Neural cell (in vitro differentiated cells): ENCODE data around the gene CAMK1D. TPM values are rescaled to one million over a fixed set of nuclear protein-coding genes. Genes with fewer than 3 reads are reported as not detected.

ENCODE experiments used
- H2AFZ ChIP-seq: fragments of 200-600, 300-800 bp; sonication (generic), shearing (Covaris generic); 2 replicates; pipeline ENCODE4 v1.6.0; 2014; ENCODE audit warnings: low read depth, mild to moderate bottlenecking, antibody characterized with exemption, low read length, moderate library complexity
- H3F3A ChIP-seq: fragments of 200-600 bp; shearing (Covaris generic); 2 replicates; pipeline ENCODE4 v1.6.1; 2016; ENCODE audit warnings: mild to moderate bottlenecking, moderate library complexity, mixed read lengths, antibody characterized with exemption, low read length; ENCODE audit not compliant: insufficient read depth, poor library complexity, severe bottlenecking
- H3K27ac ChIP-seq: fragments of 200-600, 300-800 bp; sonication (generic), shearing (Covaris generic); 2 replicates; pipeline ENCODE4 v1.5.1; 2014; ENCODE audit warnings: mild to moderate bottlenecking, low read length, moderate library complexity
- H3K27me3 ChIP-seq: fragments of 300-800, 200-600 bp; sonication (generic), shearing (Covaris generic); 2 replicates; pipeline ENCODE4 v1.6.0; 2014; ENCODE audit warnings: mild to moderate bottlenecking, low read depth, low read length, moderate library complexity; ENCODE audit not compliant: insufficient read depth
- H3K36me3 ChIP-seq: fragments of 300-800, 200-600 bp; sonication (generic), shearing (Covaris generic); 2 replicates; pipeline ENCODE4 v1.5.1; 2014; ENCODE audit warnings: mild to moderate bottlenecking, antibody characterized with exemption, low read length, moderate library complexity; ENCODE audit not compliant: insufficient read depth
- H3K4me2 ChIP-seq: fragments of 300-800, 200-600 bp; sonication (generic), shearing (Covaris generic); 2 replicates; pipeline ENCODE4 v1.6.0; 2014; ENCODE audit warnings: mild to moderate bottlenecking, low read length
- H3K4me3 ChIP-seq: fragments of 300-800, 200-600 bp; sonication (generic), shearing (Covaris generic); 2 replicates; pipeline ENCODE4 v1.5.1; 2014; ENCODE audit warnings: mild to moderate bottlenecking, low read length, moderate library complexity
- H3K79me2 ChIP-seq: fragments of 200-600 bp; shearing (Covaris generic); replicated peaks from 2 replicates; pipeline ENCODE4 v1.6.0; 2014; ENCODE audit warnings: mild to moderate bottlenecking, low read length, moderate library complexity; ENCODE audit not compliant: insufficient read depth
- H3K9ac ChIP-seq: fragments of 300-800, 200-600 bp; sonication (generic), shearing (Covaris generic); 2 replicates; pipeline ENCODE4 v1.6.1; 2016; ENCODE audit warnings: mild to moderate bottlenecking, low read length, mixed read lengths
- H3K9me2 ChIP-seq: fragments of 200-600 bp; shearing (Covaris generic); 2 replicates; pipeline ENCODE4 v1.6.1; 2016; ENCODE audit warnings: mild to moderate bottlenecking, low read length, mixed read lengths; ENCODE audit not compliant: insufficient read depth
- H3K9me3 ChIP-seq: fragments of 200-600, 300-800 bp; sonication (generic), shearing (Covaris generic); 2 replicates; pipeline ENCODE4 v1.6.1; 2016; ENCODE audit warnings: mild to moderate bottlenecking, mixed run types, low read length, moderate library complexity, mixed read lengths
- H4K20me1 ChIP-seq: fragments of 200-600 bp; shearing (Covaris generic); 2 replicates; pipeline ENCODE4 v1.6.1; 2016; ENCODE audit warnings: mild to moderate bottlenecking, mixed run types; ENCODE audit not compliant: insufficient read depth
- EP300 ChIP-seq: fragments of 450-650 bp; conservative IDR thresholded peaks from 2 replicates; pipeline ENCODE4 v1.6.1; 2014; ENCODE audit warnings: antibody characterized with exemption, mild to moderate bottlenecking, moderate library complexity; ENCODE audit not compliant: poor library complexity, severe bottlenecking
- EZH2 ChIP-seq: fragments of 200-600, 300-800 bp; shearing (Covaris generic), sonication (generic); IDR thresholded peaks from 2 replicates; pipeline ENCODE4 v1.6.1; 2014; ENCODE audit warnings: antibody characterized with exemption, low read length, borderline replicate concordance, mild to moderate bottlenecking; ENCODE audit not compliant: insufficient read depth, poor library complexity, severe bottlenecking
- MXI1 ChIP-seq: fragments of 450-650 bp; conservative IDR thresholded peaks from 2 replicates; pipeline ENCODE4 v1.6.1; 2014; ENCODE audit warnings: antibody characterized with exemption, mild to moderate bottlenecking; ENCODE audit not compliant: poor library complexity, severe bottlenecking
- POLR2AphosphoS5 ChIP-seq: IDR thresholded peaks from 2 replicates; pipeline ENCODE4 v1.6.1; 2012
- RAD21 ChIP-seq: fragments of 450-650 bp; conservative IDR thresholded peaks from 2 replicates; pipeline ENCODE4 v1.6.1; 2014; ENCODE audit warnings: antibody characterized with exemption, mild to moderate bottlenecking, moderate library complexity
- SMC3 ChIP-seq: fragments of 450-650 bp; conservative IDR thresholded peaks from 2 replicates; pipeline ENCODE4 v1.6.1; 2014; ENCODE audit warnings: antibody characterized with exemption, mild to moderate bottlenecking, moderate library complexity; ENCODE audit not compliant: poor library complexity
- TAF1 ChIP-seq: IDR thresholded peaks from 2 replicates; pipeline ENCODE4 v1.6.1; 2012; ENCODE audit warnings: low read depth
- polyA plus RNA-seq: library from polyadenylated mRNA; depleted of rRNA; stranded (reverse); fragments of >200 nt; gene quantifications from 2 replicates; pipeline ENCODE4 v1.2.3, GENCODE V29; 2014
- TF ChIP-seq, protein P1 (sequence below): IDR thresholded peaks from 2 replicates; pipeline ENCODE4 v1.6.1; 2012; ENCODE audit warnings: borderline replicate concordance
- TF ChIP-seq, protein P2 (sequence below): fragments of 450-650 bp; IDR thresholded peaks from 2 replicates; pipeline ENCODE4 v1.5.1; 2014; ENCODE audit warnings: antibody characterized with exemption, mild to moderate bottlenecking, moderate library complexity; ENCODE audit not compliant: poor library complexity, severe bottlenecking

Gene CAMK1D
- polyA plus RNA-seq, 1 donor from 2014 or later, result 13.8 TPM

DNA sequence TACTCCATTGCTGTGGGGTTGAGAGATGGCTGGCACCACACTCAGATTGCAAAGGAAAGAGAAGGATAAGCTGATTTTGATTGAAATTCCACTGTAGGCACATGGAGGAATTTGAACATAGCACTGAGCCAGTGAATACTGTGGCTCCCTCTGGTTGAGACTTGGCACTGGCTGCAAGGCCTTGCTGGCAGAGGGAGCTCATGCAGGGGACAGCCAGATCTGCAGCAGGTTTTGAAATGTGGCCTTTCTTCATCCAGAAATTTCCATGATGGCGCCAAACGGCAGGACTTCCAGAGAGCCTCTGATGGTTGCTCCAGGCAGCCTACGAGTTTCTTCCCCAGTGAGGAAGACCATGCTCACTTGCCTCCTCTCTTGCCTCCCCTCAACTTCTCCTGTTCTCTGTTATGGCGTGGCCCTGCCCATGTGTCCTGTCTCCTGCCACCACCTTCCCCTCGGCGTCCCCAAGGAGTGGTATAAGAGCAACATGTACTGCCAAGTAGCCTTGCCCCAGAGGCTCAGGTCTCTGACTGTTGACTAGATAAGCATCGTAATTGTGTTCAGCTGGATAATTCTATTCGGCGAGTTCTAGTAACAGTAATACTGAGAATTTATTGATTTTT lies 386.6 kb downstream of the CAMK1D start:
- H3K79me2 ChIP-seq, result peaks cover 3% of the 10 kb centered on the region
- H3K9me3 ChIP-seq, result no peaks in the 10 kb centered on the region
- H3K27me3 ChIP-seq, result no peaks in the 10 kb centered on the region
- no peaks in the 10 kb centered on the region for H3F3A ChIP-seq
- H3K27ac ChIP-seq, result no peak overlapping the region
- no peak overlapping the region for H3K4me2 ChIP-seq
- no peaks in the 10 kb centered on the region for H4K20me1 ChIP-seq
- no peak for TF ChIP-seq EZH2
- TF ChIP-seq TAF1, result no peak
- TF ChIP-seq SMC3, result no peak
- no peak for TF ChIP-seq MXI1
- no peak for TF ChIP-seq POLR2AphosphoS5
- H2AFZ ChIP-seq, result no peak overlapping the region
- no peaks in the 10 kb centered on the region for H3K36me3 ChIP-seq
- H3K9ac ChIP-seq, result no peak overlapping the region
- no peaks in the 10 kb centered on the region for H3K9me2 ChIP-seq
- no peak overlapping the region for H3K4me3 ChIP-seq

DNA sequence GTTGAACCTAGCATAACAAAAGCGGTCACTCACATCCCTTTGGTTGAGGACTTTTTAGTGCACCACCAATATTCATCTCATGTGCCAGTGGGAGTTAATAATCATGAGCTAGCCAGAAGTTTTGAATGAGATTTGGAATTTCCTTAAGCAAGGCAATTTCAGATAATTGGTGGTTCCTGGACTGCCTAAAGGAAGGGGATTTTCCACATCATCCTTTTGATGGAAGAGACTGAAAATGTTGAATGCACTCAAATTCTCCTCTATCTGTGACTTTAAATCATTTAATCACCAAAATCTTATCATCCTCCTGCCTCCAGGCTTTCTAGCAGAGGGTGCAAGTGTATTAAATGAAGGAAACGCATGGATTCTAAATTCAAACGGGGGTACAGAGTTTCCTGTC lies 391.5 kb downstream of the CAMK1D start:
- Histone ChIP-seq H3K9me2 (no peaks in the 10 kb centered on the region), H3K9me3 (no peaks in the 10 kb centered on the region), H2AFZ (no peak overlapping the region), H3K27me3 (no peaks in the 10 kb centered on the region), H3F3A (no peaks in the 10 kb centered on the region), H3K36me3 (no peaks in the 10 kb centered on the region), H3K4me3 (no peak overlapping the region), H4K20me1 (no peaks in the 10 kb centered on the region), H3K79me2 (peaks cover 3% of the 10 kb centered on the region), H3K4me2 (no peak overlapping the region), H3K9ac (no peak overlapping the region), H3K27ac (no peak overlapping the region)
- TF ChIP-seq, protein P1, sequence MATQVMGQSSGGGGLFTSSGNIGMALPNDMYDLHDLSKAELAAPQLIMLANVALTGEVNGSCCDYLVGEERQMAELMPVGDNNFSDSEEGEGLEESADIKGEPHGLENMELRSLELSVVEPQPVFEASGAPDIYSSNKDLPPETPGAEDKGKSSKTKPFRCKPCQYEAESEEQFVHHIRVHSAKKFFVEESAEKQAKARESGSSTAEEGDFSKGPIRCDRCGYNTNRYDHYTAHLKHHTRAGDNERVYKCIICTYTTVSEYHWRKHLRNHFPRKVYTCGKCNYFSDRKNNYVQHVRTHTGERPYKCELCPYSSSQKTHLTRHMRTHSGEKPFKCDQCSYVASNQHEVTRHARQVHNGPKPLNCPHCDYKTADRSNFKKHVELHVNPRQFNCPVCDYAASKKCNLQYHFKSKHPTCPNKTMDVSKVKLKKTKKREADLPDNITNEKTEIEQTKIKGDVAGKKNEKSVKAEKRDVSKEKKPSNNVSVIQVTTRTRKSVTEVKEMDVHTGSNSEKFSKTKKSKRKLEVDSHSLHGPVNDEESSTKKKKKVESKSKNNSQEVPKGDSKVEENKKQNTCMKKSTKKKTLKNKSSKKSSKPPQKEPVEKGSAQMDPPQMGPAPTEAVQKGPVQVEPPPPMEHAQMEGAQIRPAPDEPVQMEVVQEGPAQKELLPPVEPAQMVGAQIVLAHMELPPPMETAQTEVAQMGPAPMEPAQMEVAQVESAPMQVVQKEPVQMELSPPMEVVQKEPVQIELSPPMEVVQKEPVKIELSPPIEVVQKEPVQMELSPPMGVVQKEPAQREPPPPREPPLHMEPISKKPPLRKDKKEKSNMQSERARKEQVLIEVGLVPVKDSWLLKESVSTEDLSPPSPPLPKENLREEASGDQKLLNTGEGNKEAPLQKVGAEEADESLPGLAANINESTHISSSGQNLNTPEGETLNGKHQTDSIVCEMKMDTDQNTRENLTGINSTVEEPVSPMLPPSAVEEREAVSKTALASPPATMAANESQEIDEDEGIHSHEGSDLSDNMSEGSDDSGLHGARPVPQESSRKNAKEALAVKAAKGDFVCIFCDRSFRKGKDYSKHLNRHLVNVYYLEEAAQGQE, result no peak
- no peak for TF ChIP-seq SMC3
- TF ChIP-seq MXI1, result no peak
- no peak for TF ChIP-seq EZH2
- TF ChIP-seq POLR2AphosphoS5, result no peak
- TF ChIP-seq, protein P2, sequence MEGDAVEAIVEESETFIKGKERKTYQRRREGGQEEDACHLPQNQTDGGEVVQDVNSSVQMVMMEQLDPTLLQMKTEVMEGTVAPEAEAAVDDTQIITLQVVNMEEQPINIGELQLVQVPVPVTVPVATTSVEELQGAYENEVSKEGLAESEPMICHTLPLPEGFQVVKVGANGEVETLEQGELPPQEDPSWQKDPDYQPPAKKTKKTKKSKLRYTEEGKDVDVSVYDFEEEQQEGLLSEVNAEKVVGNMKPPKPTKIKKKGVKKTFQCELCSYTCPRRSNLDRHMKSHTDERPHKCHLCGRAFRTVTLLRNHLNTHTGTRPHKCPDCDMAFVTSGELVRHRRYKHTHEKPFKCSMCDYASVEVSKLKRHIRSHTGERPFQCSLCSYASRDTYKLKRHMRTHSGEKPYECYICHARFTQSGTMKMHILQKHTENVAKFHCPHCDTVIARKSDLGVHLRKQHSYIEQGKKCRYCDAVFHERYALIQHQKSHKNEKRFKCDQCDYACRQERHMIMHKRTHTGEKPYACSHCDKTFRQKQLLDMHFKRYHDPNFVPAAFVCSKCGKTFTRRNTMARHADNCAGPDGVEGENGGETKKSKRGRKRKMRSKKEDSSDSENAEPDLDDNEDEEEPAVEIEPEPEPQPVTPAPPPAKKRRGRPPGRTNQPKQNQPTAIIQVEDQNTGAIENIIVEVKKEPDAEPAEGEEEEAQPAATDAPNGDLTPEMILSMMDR, result no peak
- no peak for TF ChIP-seq EP300
- TF ChIP-seq TAF1, result no peak
- no peak for TF ChIP-seq RAD21
